A172 (cell line): Measurements from ENCODE around the gene SNRPD2. TPM values are rescaled to one million over a fixed set of nuclear protein-coding genes. Genes with fewer than 3 reads are reported as not detected.

ENCODE experiments used
- DNase-seq: peaks from one replicate; pipeline ENCODE4 v3.0.0-alpha.2; 2015; ENCODE audit warnings: low spot score
- total RNA-seq: library from RNA; depleted of rRNA; stranded (reverse); fragments of >200 nt; shearing (Covaris generic); gene quantifications from 2 replicates; pipeline ENCODE4 v1.2.3, GENCODE V29; 2014; rRNA removed

Gene SNRPD2
- total RNA-seq, 1 experiment from 2014 or later = 319 TPM

DNA sequence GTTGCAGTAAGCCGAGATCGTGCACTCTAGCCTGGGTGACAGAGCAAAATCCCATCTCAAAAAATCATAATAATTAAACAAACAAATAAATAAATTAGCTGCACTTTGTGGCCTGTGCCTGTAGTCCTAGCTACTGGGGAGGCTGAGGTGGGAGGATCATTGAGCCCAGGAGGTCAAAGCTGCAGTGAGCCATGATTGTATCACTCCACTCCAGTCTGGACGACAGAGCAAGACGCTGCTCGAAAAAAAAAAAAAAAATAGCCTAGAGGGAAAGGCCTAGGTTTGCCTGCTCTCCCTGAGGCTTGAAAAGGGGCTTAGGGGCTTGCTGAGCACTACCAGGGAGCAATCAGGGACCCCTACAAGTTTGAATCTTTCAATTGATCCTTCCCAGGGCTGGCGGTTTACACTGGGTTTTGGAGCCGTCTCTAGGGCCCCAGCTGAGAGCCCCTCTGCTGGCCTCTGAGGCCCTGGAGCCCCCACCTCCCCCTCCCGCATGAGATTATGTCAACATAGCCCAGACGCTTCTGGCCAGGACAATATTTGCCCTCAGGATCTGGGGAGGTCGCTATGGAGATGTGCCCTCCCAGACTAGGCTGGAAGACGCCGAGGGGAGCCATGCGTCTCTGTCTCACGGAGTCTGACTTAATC, 34.1 kb downstream of the SNRPD2 start:
- DNase-seq = no peak

DNA sequence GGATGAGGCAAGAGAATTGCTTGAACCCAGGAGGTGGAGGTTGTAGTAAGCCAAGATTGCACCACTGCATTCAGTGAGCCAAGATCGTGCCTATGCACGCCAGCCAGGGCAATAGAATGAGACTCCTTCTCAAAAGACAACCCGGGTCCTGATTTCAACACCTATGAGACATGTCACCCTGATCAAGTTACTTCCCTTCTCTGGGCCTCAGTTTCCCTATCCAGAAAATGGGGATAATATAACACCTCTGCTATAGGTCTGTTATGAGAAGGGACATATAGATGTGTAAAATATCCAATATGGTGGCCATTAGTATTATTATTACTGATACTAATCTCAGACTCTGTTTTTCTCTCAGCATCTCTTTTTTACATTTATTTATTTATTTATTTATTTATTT, 36.7 kb downstream of the SNRPD2 start:
- no peak for DNase-seq

GRCh38 chr19:45653634-45654033, 38.1 kb downstream of the SNRPD2 start:
- no peak for DNase-seq

- DNase-seq = no peak
Observed at GRCh38 chr19:45650722-45651121, 41.0 kb downstream of the SNRPD2 start.

GRCh38 chr19:45646345-45646698, 45.4 kb downstream of the SNRPD2 start:
- no peak for DNase-seq

GRCh38 chr19:45645631-45646344, 46.0 kb downstream of the SNRPD2 start:
- DNase-seq = peak; percentile 71

DNA sequence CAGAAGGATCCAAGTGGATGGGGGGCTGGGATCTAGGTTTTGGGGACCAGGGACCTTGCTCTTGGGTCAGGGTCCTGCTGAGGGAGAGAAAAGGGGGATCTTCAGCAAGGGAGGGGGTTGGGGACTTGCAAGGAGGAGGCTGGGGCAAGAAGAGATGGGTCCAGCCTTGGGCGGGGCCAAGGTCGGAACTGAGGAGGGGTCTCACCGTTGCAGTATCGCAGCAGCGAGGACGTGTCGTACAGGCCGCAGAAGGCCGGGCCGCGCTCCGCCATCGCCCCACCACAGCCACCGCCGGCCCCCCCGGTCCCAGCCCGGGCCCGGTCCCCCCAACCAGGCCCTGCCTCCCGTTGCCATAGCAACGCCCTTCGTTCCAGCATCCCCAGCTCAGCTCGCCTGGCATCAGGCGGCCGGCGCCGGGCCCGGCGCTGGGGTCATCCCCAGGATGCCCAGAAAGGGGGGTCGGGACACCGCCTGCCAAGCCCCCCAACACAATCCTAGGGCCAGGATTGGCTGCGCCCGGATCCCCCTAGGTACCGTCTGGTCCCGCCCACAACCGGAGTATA, 46.6 kb downstream of the SNRPD2 start:
- DNase-seq = no peak

- no peak for DNase-seq
Observed at GRCh38 chr19:45643927-45644771, 47.6 kb downstream of the SNRPD2 start.

- peak; percentile 50 for DNase-seq
Observed at GRCh38 chr19:45643024-45643926, 48.5 kb downstream of the SNRPD2 start.

DNA sequence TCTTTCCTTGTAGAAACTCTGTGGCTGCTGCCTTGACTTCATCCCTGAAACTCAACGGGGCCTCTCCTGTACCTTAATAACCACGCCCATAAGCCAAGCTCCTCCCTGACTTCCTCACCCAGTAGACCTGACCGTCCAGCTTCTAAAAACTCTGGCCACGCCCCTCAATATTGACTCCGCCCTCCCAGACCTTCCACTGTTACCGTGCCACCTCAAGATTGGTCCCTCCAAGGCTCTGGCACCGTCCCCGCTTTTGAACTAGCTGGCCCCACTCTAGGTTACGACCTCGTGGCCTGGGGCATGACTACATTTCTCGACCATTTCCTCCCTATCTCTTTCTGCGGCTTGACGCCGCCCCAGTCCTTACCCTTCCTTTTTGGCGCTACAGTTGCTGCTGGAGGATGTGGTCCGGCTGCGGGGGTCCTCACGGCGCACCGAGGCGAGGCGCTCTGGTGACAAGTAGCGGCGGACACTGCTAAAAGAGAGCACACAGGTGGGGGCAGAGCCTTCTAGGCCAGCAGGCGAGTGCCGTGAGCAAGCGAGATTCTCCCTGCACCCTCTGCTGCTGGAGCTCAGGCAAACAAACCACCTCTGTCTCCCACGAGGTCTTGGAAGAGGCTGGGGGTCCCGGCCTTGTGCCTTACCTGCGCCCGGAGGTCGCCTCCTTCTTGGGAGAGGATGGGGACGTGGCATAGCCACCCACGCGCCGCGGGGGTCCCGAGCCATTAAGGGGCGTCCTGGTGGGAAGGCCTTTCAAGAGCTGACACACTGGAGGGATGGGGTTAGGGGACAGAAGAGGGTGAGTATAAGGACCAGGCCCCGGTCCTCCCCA, 50.3 kb downstream of the SNRPD2 start:
- peak; percentile 83 for DNase-seq

DNA sequence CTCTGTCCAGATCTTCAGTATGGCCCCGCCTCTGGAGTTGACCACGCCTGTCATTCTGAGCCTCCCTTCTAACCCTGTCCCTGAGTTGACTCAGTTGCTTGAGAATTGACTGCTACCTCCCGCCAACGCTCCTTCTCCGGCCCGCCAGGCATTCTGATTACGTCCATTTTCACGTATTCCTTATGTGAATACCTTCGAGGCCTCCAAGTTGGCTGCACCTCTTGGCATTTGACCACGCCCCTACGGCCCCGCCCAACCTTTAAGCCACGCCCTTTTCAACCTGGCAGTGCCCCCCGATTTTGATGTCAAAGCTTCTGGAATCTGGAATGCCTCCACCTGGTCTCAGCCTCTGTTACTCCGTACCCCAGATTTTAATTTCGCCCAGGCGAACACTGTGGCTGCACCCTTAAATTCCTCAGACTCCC, 50.9 kb downstream of the SNRPD2 start:
- DNase-seq = no peak

- DNase-seq = no peak
Observed at GRCh38 chr19:45638930-45639729, 52.6 kb downstream of the SNRPD2 start, which contains the start of gene EML2. EML2 (minus strand) TSS chr19:45639397; CDS start chr19:45639376, 21 bp downstream.

- DNase-seq = no peak
Observed at GRCh38 chr19:45637890-45638667, 53.7 kb downstream of the SNRPD2 start.

Other genes with a start within 250 kb of the SNRPD2 start
- 0.17 TPM in 1 of 2 replicates, not detected in the other for gene FOSB, start 224.0 kb downstream of the SNRPD2 start, total RNA-seq
- gene RTN2, start 194.9 kb downstream of the SNRPD2 start, total RNA-seq = 3.4 and 7.7 TPM in 2 replicates
- 0.31 and 3.6 TPM in 2 replicates for gene PPM1N, start 193.5 kb downstream of the SNRPD2 start, total RNA-seq
- 54.7 and 64.6 TPM in 2 replicates for gene VASP, start 184.5 kb downstream of the SNRPD2 start, total RNA-seq
- 4.0 and 8.6 TPM in 2 replicates for gene OPA3, start 107.2 kb downstream of the SNRPD2 start, total RNA-seq
- not detected in 2 replicates for gene GPR4, start 89.7 kb downstream of the SNRPD2 start, total RNA-seq
- 4.2 and 4.4 TPM in 2 replicates for gene EML2, start 52.6 kb downstream of the SNRPD2 start, total RNA-seq
- 0.10 and 0.72 TPM in 2 replicates for gene GIPR, start 23.7 kb downstream of the SNRPD2 start, total RNA-seq
- gene QPCTL, start 713 bp upstream of the SNRPD2 start, total RNA-seq = 5.1 and 8.2 TPM in 2 replicates
- 2.4 and 3.0 TPM in 2 replicates for gene FBXO46, start 38.9 kb upstream of the SNRPD2 start, total RNA-seq
- not detected in 2 replicates for gene MEIOSIN, start 41.5 kb upstream of the SNRPD2 start, total RNA-seq
- 9.5 and 14.5 TPM in 2 replicates for gene SIX5, start 77.3 kb upstream of the SNRPD2 start, total RNA-seq
- 25.1 and 30.5 TPM in 2 replicates for gene DMPK, start 90.5 kb upstream of the SNRPD2 start, total RNA-seq
- gene DMWD, start 100.9 kb upstream of the SNRPD2 start, total RNA-seq = 14.8 and 27.0 TPM in 2 replicates
- gene RSPH6A, start 123.4 kb upstream of the SNRPD2 start, total RNA-seq = not detected in 2 replicates
- gene SYMPK, start 171.2 kb upstream of the SNRPD2 start, total RNA-seq = 18.6 and 25.5 TPM in 2 replicates
- gene FOXA3, start 172.4 kb upstream of the SNRPD2 start, total RNA-seq = not detected in 2 replicates
- gene IRF2BP1, start 194.2 kb upstream of the SNRPD2 start, total RNA-seq = 16.2 and 24.6 TPM in 2 replicates
- 0.48 and 1.1 TPM in 2 replicates for gene MYPOP, start 210.7 kb upstream of the SNRPD2 start, total RNA-seq
- not detected in 2 replicates for gene NANOS2, start 222.8 kb upstream of the SNRPD2 start, total RNA-seq